Neural progenitor cell (in vitro differentiated cells): Measurements from ENCODE around the gene KIF15.

Experiments used
- EZH2 ChIP-seq: fragments of 200-600 bp; sonication (generic); IDR thresholded peaks from 2 replicates; pipeline ENCODE4 v1.6.1; 2017; ENCODE audit warnings: antibody characterized with exemption, mild to moderate bottlenecking, moderate library complexity
- TF ChIP-seq, protein P1 (sequence below): fragments of 200-600 bp; sonication (generic); IDR thresholded peaks from 2 replicates; pipeline ENCODE4 v1.5.1; 2017; ENCODE audit warnings: antibody characterized with exemption, mild to moderate bottlenecking

DNA sequence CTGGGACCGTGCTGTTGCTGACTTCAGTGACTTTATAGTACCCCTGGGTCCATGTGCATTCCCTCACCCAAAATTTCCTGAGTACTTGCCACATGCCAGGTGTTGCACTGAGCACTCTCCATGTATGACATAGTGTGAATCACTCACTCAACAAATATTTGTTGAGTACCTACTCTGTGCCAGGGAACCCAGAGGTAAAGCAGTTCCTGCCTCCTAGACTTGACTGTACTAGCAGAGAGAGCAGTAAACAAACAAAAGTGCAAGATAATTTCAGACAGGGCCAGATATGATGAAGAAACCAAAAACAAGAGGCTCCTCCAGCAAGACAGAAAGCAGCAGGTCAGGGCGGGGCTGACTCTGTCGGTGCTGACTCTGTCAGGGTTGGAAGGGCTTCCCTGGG, 125.0 kb downstream of the KIF15 start:
- TF ChIP-seq, protein P1, sequence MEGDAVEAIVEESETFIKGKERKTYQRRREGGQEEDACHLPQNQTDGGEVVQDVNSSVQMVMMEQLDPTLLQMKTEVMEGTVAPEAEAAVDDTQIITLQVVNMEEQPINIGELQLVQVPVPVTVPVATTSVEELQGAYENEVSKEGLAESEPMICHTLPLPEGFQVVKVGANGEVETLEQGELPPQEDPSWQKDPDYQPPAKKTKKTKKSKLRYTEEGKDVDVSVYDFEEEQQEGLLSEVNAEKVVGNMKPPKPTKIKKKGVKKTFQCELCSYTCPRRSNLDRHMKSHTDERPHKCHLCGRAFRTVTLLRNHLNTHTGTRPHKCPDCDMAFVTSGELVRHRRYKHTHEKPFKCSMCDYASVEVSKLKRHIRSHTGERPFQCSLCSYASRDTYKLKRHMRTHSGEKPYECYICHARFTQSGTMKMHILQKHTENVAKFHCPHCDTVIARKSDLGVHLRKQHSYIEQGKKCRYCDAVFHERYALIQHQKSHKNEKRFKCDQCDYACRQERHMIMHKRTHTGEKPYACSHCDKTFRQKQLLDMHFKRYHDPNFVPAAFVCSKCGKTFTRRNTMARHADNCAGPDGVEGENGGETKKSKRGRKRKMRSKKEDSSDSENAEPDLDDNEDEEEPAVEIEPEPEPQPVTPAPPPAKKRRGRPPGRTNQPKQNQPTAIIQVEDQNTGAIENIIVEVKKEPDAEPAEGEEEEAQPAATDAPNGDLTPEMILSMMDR: no peak
- TF ChIP-seq EZH2: no peak
